Neural progenitor cell (in vitro differentiated cells): ENCODE measurements around the gene ATP13A4. TPM values are rescaled to one million over a fixed set of nuclear protein-coding genes. Genes with fewer than 3 reads are reported as not detected.

Experiments
- DNase-seq: peaks from one replicate; pipeline ENCODE4 v3.0.0-alpha.2; 2016; ENCODE audit warnings: low spot score
- H2AFZ ChIP-seq: fragments of 200-600 bp; sonication (generic); replicated peaks from 2 replicates; pipeline ENCODE4 v1.6.1; 2016; ENCODE audit warnings: antibody characterized with exemption
- H3F3A ChIP-seq: fragments of 200-600 bp; sonication (generic); 2 replicates; pipeline ENCODE4 v1.6.1; 2016; ENCODE audit warnings: antibody characterized with exemption, low read depth
- H3K27ac ChIP-seq: fragments of 200-600 bp; sonication (generic); 2 replicates; pipeline ENCODE4 v1.5.1; 2016; ENCODE audit warnings: mild to moderate bottlenecking
- H3K27me3 ChIP-seq: fragments of 200-600 bp; sonication (generic); 2 replicates; pipeline ENCODE4 v1.6.1; 2016; ENCODE audit warnings: mild to moderate bottlenecking, moderate library complexity
- H3K36me3 ChIP-seq: fragments of 200-600 bp; sonication (generic); 2 replicates; pipeline ENCODE4 v1.5.1; 2016
- H3K4me1 ChIP-seq: fragments of 200-600 bp; sonication (generic); 2 replicates; pipeline ENCODE4 v1.6.1; 2016; ENCODE audit warnings: mixed run types
- H3K4me2 ChIP-seq: fragments of 200-600 bp; sonication (generic); 2 replicates; pipeline ENCODE4 v1.6.1; 2016
- H3K4me3 ChIP-seq: fragments of 200-600 bp; sonication (generic); 2 replicates; pipeline ENCODE4 v1.5.1; 2016
- H3K79me2 ChIP-seq: fragments of 200-600 bp; sonication (generic); 2 replicates; pipeline ENCODE4 v1.6.1; 2016; ENCODE audit warnings: low read depth
- H3K9ac ChIP-seq: fragments of 200-600 bp; sonication (generic); 2 replicates; pipeline ENCODE4 v1.6.1; 2016
- H3K9me3 ChIP-seq: fragments of 200-600 bp; sonication (generic); 2 replicates; pipeline ENCODE4 v1.5.1; 2016; ENCODE audit warnings: low read depth
- H4K20me1 ChIP-seq: fragments of 200-600 bp; sonication (generic); 2 replicates; pipeline ENCODE4 v1.6.1; 2016; ENCODE audit warnings: low read depth
- H3K27ac Mint-ChIP-seq: 3 replicates; pipeline ENCODE4 v1.8.0; 2021; ENCODE audit warnings: mixed read lengths
- H3K27me3 Mint-ChIP-seq: 2 replicates; pipeline ENCODE4 v1.8.0; 2022; ENCODE audit warnings: low read depth, mild to moderate bottlenecking, inconsistent platforms, moderate library complexity, mixed read lengths; ENCODE audit not compliant: insufficient read depth
- H3K36me3 Mint-ChIP-seq: 3 replicates; pipeline ENCODE4 v1.8.0; 2021; ENCODE audit warnings: mixed read lengths
- H3K4me1 Mint-ChIP-seq: 3 replicates; pipeline ENCODE4 v1.8.0; 2021; ENCODE audit warnings: mixed read lengths
- H3K4me3 Mint-ChIP-seq: 3 replicates; pipeline ENCODE4 v1.8.0; 2021; ENCODE audit warnings: mild to moderate bottlenecking, moderate library complexity, mixed read lengths
- H3K9me3 Mint-ChIP-seq: 3 replicates; pipeline ENCODE4 v1.8.0; 2020; ENCODE audit warnings: mixed read lengths
- CTCF ChIP-seq: fragments of 200-600 bp; sonication (generic); IDR thresholded peaks from 2 replicates; pipeline ENCODE4 v1.5.1; 2017; ENCODE audit warnings: antibody characterized with exemption, mild to moderate bottlenecking
- EZH2 ChIP-seq: fragments of 200-600 bp; sonication (generic); IDR thresholded peaks from 2 replicates; pipeline ENCODE4 v1.6.1; 2017; ENCODE audit warnings: antibody characterized with exemption, mild to moderate bottlenecking, moderate library complexity
- EZH2phosphoT487 ChIP-seq: fragments of 200-600 bp; sonication (generic); IDR thresholded peaks from 2 replicates; pipeline ENCODE4 v1.6.1; 2017; ENCODE audit warnings: antibody characterized with exemption
- total RNA-seq: library from RNA; depleted of rRNA; stranded (reverse); fragments of >200 nt; gene quantifications from 2 replicates; pipeline ENCODE4 v1.2.3, GENCODE V29; 2015; ENCODE audit warnings: low replicate concordance

The ATP13A4 gene
- total RNA-seq, 1 donor from 2014 or later: 0.32 TPM

- H3F3A ChIP-seq: no peaks in the 10 kb centered on the region
- H3K27me3 ChIP-seq: no peaks in the 10 kb centered on the region
- H2AFZ ChIP-seq: no peak overlapping the region
- TF ChIP-seq CTCF: no peak
- no peak for TF ChIP-seq EZH2phosphoT487
- no peak for TF ChIP-seq EZH2
- no peaks in the 10 kb centered on the region for H3K4me1 Mint-ChIP-seq
- H3K36me3 Mint-ChIP-seq: no peaks in the 10 kb centered on the region
- no peaks in the 10 kb centered on the region for H3K9me3 ChIP-seq
- no peaks in the 10 kb centered on the region for H3K27me3 Mint-ChIP-seq
- H3K36me3 ChIP-seq: no peaks in the 10 kb centered on the region
- no peak overlapping the region for H3K4me3 ChIP-seq
- no peak overlapping the region for H3K4me2 ChIP-seq
- no peak for DNase-seq
- H3K4me3 Mint-ChIP-seq: no peak overlapping the region
- no peaks in the 10 kb centered on the region for H3K9me3 Mint-ChIP-seq
- no peak overlapping the region for H3K27ac ChIP-seq
- no peak overlapping the region for H3K9ac ChIP-seq
- H4K20me1 ChIP-seq: no peaks in the 10 kb centered on the region
- no peak overlapping the region for H3K27ac Mint-ChIP-seq
- no peaks in the 10 kb centered on the region for H3K79me2 ChIP-seq
- no peaks in the 10 kb centered on the region for H3K4me1 ChIP-seq
These were observed 14.4 kb upstream of the ATP13A4 start for GRCh38 chr3:193569119-193569518.

GRCh38 chr3:193564012-193564411, 9.3 kb upstream of the ATP13A4 start:
- Mint-ChIP-seq H3K27ac (no peak overlapping the region), H3K27me3 (peaks cover 2% of the 10 kb centered on the region), H3K4me1 (no peaks in the 10 kb centered on the region), H3K36me3 (no peaks in the 10 kb centered on the region), H3K9me3 (no peaks in the 10 kb centered on the region), H3K4me3 (no peak overlapping the region)
- Histone ChIP-seq H3K4me3 (no peak overlapping the region), H3K27ac (no peak overlapping the region), H4K20me1 (no peaks in the 10 kb centered on the region), H3K36me3 (no peaks in the 10 kb centered on the region), H3K4me2 (no peak overlapping the region), H3F3A (no peaks in the 10 kb centered on the region), H2AFZ (no peak overlapping the region), H3K9me3 (no peaks in the 10 kb centered on the region), H3K9ac (no peak overlapping the region), H3K27me3 (no peaks in the 10 kb centered on the region), H3K4me1 (no peaks in the 10 kb centered on the region), H3K79me2 (no peaks in the 10 kb centered on the region)
- peak; percentile 50 for DNase-seq
- TF ChIP-seq CTCF (peak; percentile 39), EZH2phosphoT487 (no peak)

GRCh38 chr3:193563426-193563825, 8.7 kb upstream of the ATP13A4 start:
- TF ChIP-seq EZH2phosphoT487: no peak
- TF ChIP-seq EZH2: no peak
- no peak for TF ChIP-seq CTCF
- H3K79me2 ChIP-seq: no peaks in the 10 kb centered on the region
- no peak overlapping the region for H3K4me3 ChIP-seq
- peaks cover 2% of the 10 kb centered on the region for H3K27me3 Mint-ChIP-seq
- H3K36me3 Mint-ChIP-seq: no peaks in the 10 kb centered on the region
- H3K9me3 Mint-ChIP-seq: no peaks in the 10 kb centered on the region
- H3K9me3 ChIP-seq: no peaks in the 10 kb centered on the region
- no peaks in the 10 kb centered on the region for H3K4me1 Mint-ChIP-seq
- DNase-seq: no peak
- H3K27ac Mint-ChIP-seq: no peak overlapping the region
- H2AFZ ChIP-seq: no peak overlapping the region
- H3K36me3 ChIP-seq: no peaks in the 10 kb centered on the region
- no peak overlapping the region for H3K4me2 ChIP-seq
- H4K20me1 ChIP-seq: no peaks in the 10 kb centered on the region
- no peak overlapping the region for H3K27ac ChIP-seq
- no peaks in the 10 kb centered on the region for H3K4me1 ChIP-seq
- no peak overlapping the region for H3K4me3 Mint-ChIP-seq
- no peak overlapping the region for H3K9ac ChIP-seq
- no peaks in the 10 kb centered on the region for H3F3A ChIP-seq
- H3K27me3 ChIP-seq: no peaks in the 10 kb centered on the region

- H3K36me3 Mint-ChIP-seq: no peaks in the 10 kb centered on the region
- Histone ChIP-seq H3F3A (no peaks in the 10 kb centered on the region), H2AFZ (peak overlapping the region; percentile 12), H3K9me3 (no peaks in the 10 kb centered on the region), H3K4me2 (no peak overlapping the region), H3K4me3 (no peak overlapping the region), H3K4me1 (no peaks in the 10 kb centered on the region), H4K20me1 (no peaks in the 10 kb centered on the region), H3K27me3 (no peaks in the 10 kb centered on the region), H3K36me3 (no peaks in the 10 kb centered on the region), H3K9ac (no peak overlapping the region), H3K27ac (no peak overlapping the region), H3K79me2 (no peaks in the 10 kb centered on the region)
- H3K4me3 Mint-ChIP-seq: no peak overlapping the region
- H3K27me3 Mint-ChIP-seq: peaks cover 2% of the 10 kb centered on the region
- no peak for DNase-seq
- TF ChIP-seq CTCF (no peak), EZH2phosphoT487 (no peak), EZH2 (no peak)
- H3K9me3 Mint-ChIP-seq: no peaks in the 10 kb centered on the region
- H3K4me1 Mint-ChIP-seq: no peaks in the 10 kb centered on the region
- no peak overlapping the region for H3K27ac Mint-ChIP-seq
These were observed 6.2 kb upstream of the ATP13A4 start for GRCh38 chr3:193560870-193561269.
